ENCODE measurements around the gene MYO7A.
"Not testable (repeated sequence)": the region's sequence is repeated elsewhere in the genome, so short reads cannot be mapped to it uniquely, and the experiment has no call there.

Gene MYO7A

DNA sequence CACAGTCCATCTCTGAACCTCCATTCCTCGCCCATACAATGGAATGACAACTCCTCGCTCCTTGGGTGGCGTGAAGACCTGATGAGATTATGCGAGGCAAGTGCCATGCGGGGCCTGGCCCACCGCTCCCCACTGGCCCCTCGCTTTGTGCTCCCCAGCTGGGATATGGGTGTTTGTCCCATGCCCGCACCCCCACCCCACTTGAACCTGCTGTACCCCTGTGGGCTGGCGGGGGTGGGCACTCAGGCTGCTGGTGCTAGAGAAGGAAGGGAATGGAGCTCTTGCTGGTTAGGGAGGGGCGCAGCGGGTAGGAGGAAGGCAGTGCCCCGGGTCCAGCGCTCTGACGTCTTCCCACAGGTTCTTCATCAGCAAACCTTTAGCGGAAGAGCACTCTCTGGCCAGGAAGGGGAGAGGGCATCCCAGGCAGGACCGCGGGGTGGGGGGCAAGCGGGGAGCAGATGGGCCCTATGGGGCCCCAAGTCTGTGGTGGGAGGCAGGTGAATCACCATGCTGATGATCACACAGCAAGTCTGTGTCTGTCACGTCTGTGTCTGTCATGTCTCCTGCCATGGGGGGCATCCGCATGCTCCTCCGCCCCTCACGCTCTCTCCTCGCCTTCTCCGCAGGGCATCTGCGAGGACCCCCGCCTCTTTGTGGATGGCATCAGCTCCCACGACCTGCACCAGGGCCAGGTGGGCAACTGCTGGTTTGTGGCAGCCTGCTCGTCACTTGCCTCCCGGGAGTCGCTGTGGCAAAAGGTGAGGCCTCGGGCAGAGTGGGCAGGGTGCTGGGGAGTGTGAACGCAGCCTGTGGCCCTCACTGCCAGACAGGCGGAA lies 34.8 kb upstream of the MYO7A start:
- no peak for DNase-seq

DNA sequence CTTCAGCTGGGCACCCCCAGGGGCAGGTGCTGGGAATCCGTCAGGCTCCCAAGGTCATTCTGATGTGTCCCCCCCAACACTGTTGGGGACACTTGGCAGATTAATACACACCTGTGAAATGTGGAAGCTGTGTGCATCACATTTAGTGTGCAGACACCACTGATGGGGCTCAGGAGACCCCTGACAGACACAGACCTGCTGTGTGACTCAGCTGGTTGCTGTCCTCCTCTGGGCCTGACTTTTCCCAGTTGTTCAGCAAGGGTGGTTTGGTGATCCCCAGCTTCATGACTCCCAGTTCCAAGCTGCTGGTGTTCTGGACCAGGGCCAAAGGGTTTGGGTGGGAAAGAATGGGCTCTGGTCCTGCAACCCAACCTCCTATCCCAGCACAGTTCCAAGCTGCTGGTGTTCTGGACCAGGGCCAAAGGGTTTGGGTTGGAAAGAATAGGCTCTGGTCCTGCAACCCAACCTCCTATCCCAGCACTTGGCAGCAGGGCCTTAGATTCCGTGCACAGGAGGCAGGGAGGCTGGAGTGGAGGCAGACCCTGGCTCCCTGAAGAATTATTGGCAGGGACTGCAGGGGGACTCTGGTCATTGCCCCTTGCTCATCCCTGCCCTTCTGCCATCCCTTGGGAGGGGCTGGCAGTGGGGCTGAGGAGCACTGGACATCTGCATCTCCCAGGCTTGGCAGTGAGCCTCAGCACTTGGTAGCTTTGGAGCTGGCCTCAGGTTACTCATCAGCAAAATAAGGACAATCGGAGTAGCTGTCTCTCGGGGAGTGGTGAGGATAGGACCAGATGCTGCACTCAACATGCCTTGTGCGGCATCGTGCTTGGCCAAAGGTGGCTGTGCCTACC lies 33.8 kb upstream of the MYO7A start:
- DNase-seq: no peak

DNA sequence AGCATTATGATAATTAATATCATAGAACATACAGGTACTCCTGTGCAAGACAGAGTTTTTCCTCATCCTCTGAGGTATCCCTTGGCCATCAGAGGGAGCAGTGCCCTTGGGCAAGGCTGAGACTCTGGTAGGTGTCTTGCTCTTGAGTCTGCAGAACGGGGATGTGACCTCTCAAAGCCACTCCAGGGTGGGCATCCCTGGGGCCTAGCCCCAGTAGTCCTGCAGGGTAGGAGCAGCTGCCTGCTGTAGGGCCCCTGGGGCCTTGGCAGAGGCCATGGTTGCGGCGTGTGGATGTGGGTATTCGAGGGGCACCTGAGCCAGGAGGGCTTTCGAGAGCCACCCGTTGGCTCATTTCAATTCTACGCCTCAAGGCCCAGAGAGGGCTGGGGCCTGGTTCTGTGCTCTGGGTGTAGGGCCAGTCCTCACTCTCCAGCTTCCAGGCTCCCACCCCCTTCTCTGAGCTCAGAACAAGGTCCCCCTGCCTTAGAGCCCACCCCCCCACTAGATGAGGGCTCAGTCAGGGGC lies 33.1 kb upstream of the MYO7A start:
- no peak for DNase-seq

DNA sequence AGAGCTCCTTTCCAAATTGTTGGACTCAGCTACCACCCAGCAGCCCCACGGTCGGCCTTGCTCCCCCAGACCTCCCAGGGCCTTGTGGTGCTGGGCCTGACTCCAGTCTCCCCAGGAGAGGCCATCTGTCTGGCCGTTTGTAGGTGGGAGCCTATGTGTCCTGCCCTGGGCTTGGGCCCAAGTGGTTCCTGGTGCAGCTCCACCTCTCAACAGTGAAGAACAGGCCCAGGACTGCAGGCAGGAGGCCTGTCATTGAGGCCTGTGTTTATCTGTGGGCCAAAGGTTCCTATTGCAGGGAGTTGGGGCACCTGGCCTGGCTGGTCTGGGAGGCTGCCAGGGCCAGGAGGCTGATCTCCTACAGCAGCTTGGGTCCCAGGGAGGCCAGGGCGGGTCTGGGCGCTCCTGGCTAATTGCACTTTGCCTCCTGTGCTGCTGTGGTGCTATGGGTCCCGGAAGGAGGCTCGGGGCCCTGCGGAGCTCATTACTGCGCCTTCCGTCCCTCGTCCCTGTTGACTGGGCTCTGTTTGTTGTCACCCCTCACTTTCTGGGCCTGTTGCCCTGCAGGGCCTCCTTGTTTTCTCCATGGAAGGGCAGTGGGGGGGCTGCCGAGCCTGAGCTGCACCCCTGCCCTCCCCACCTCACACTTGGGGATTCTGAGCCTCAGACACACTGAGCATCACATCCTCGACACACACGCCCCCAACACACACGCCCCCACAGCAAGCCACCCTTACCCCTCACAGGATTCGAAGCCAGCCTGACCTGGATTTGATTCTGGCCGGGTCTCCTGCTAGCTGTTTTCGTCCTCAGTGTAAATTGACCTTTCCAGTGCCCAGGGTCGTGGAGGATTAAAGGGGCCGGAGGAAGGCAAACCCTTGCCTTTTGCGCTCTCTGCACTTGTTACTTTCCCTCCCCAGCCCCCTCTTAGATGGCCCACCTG lies 32.2 kb upstream of the MYO7A start:
- DNase-seq: no peak

DNA sequence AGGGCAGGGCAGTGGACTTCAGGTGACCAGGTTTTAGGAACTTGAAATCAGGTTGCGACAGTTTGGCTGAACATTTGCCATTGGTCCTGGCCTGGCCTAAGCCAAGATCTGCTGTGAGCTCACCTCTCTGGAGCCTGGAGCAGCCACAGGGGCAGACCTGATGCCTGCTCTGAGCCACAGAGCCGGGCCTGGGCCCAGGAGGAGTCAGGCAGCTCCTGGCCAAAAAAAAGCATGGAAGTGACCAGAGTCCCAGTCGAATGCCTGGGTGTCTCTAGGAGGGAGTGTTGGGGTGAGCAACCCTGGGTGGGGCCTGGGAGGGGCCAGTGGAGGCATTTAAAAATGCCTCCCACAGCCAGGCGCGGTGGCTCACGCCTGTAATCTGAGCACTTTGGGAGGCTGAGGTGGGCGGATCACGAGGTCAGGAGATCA lies 31.4 kb upstream of the MYO7A start:
- no peak for DNase-seq

DNA sequence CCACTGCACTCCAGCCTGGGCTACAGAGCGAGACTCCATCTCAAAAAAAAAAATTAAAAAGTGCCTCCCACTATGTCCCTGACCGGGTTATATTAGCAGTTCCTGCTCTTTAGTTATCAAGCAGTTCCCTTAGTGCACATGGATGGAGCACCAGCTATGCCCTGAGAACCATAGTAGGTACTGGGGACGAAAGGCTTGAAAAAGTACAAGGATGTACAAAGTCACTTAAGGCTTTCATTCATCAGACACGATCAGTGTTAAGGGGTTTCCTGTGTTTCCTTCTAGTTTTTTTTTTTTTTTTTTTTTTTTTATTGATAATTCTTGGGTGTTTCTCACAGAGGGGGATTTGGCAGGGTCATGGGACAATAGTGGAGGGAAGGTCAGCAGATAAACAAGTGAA lies 30.9 kb upstream of the MYO7A start:
- not testable (repeated sequence) for DNase-seq

DNA sequence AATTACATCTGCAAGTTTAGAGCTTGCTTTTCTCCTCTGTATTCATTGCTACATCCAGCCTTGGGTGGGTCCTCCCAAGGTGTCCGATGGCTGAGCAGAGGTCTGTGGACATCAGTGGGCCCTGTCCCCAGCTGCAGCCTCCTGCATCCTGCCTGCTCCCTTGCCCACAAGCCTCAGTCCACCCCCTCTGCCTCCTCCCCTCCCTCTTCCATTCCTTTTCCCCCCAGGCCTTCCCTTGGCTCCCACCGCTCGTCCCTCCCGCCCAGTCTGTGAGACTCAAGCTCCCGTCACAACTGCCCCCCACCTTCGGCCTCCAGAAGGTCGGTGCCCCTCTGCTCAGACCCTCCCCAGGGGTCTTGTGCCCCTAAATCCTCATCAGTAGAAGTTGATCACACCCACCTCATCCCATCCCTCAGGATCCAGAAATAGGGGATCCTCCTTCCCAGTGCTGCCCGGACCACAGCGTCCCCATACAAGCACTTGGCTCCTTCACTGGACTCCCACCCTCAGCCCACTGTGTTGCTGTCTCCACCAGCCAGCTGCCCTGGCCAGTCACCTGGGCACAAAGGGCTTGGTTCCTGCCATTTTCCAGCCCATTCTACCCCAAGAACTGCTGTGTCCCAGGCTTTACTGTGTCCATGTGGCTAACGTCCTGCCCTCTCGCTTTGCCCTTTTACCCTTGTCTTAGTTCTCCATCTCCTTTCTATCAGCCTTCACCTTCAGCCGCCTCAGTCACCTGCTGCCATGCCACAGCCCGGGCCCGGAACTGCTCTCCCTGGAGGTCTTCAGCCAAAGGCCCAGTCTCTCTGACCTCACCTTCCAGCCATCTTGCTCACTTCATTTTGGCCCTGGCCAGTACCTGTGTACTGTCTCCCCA lies 27.6 kb upstream of the MYO7A start:
- no peak for DNase-seq

DNA sequence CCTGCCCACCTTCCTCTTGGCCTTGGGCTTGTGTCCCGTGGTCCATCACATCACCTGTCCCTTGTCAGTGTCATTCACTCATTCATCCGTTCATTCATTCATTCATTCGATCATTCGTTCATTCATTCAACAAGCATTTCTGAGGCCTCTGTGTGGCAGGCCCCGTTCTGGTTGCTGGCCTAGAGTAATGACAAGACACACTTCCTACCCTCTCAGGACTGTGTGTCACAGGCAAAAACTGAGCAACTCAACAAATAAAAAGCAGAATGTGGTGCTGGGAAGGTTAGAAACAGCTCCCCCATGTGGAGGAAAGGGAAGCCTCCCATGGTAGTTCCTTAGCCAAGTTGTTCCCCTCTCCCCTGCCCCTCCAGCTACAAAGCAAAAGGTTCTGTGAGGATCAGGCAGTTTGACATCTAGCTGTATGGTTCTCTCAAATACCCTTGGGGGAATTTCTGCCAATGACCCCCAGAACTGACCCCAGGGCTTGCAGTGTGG lies 27.0 kb upstream of the MYO7A start:
- DNase-seq: no peak

DNA sequence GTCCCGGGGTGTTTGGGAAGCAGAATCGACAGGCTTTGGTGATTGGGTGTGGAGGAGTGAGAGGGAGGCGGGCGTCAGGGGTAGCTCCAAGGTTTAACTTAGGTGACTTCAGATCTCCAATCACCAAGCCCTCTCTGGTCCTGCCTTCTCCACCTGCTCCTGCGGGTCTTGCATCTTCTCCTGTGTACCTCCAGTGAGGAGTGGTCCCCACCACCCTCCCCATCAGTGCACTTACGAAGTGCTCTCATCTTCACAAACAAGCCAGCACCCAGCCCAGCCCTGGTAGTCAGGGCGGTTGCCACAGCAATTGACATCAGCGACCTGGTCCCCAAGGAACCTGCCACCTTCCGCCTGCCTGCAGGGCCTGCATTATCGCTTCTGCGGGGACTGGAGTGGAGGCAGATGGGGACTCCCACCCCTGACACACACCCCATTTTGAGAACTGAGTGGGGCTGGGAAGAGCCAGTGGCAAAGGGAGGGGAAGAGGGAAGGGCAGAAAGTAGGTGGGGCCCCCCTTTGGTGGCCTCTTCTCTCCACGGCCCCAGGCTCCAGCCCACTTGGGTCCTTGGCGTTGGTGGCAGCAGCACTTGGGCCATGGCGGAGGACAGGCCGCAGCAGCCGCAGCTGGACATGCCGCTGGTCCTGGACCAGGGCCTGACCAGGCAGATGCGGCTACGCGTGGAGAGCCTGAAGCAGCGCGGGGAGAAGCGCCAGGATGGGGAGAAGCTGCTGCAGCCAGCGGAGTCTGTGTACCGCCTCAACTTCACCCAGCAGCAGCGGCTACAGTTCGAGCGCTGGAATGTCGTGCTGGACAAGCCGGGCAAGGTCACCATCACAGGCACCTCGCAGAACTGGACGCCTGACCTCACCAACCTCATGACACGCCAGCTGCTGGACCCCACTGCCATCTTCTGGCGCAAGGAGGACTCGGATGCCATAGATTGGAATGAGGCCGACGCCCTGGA lies 25.5 kb upstream of the MYO7A start, which contains the start of gene OMP:
Gene OMP (plus strand): TSS at position 595 of the 965 bp plus-strand sequence. CDS start 0 bp downstream, at position 595.
- DNase-seq: no peak

DNA sequence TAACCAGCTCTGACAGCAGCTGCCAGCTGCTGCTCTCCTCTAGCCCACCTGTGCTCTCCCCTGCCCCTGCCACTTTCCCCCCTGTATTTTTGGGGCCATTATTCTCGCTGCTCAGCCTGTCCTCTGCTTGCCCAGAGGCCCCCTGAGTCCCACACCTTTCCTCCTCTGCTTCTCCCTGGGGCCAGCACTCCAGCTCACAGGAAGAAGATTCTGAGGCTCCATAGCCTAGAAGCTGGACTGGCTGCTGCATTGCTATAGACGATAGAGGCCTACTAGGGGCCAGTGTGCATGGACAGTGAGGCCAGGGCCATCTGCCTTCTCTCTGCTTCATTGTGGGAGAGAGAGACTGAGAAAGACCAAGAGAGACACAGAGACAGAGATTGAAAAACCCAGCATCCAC lies 24.7 kb upstream of the MYO7A start:
- no peak for DNase-seq

DNA sequence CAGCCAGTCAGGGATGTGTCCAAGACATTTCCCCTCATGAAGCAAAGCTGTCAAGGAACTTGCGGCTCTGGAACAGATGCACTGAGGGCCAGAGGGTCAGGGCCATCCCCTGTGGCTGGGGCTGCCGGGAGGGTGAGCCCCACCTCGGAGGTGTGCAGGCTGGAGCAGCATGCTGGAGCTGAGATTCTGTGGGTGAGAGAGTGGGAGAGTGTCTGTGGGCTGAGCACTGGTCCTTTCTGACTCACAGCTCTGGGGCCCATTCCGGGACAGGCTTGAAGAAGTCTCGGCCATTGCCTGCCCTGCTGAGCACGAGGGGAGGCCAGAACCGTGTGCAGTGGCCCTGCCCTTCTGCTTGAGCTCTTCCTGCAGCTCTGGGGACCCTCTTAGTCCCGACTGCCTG lies 23.3 kb upstream of the MYO7A start:
- DNase-seq: no peak

DNA sequence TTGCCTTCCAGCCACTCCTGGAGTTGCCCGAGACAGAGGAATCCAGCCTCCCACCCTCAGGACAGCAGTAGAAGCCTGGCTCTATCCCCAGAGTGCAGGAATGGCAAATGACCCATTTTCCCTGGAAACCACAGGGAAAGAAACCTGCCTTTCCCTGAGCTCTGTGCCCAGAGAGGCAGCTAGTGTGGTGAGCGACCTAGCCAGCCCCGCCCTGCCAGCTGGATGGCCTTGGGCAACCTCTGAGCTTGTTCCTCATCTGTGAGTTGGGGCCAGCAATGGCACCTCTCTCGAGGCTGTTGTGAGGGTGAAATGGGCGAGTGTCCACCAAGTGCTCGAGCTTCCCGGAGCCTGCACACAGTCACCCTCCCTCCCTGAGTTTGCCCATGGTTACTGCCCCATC lies 21.7 kb upstream of the MYO7A start:
- no peak for DNase-seq

DNA sequence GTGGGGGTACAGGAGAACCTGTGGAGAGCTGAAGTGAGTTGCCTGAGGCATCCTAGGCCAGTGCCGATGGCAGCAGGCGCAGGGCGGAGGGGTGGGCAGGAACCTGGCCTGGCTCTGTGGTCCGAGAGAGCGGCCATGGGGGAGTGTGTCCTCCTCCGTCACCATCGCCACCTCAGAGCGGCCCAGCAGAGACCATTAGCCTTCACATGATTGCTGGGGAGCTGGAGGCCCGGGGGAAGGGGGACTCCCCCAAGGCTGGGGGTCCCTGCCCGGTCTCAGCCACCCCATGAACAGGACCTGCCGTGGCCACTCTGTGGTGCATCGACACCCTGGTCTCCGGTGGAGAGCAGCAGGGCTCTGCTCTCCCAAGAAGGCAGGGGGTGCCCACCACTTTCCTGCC lies 21.3 kb upstream of the MYO7A start:
- no peak for DNase-seq

DNA sequence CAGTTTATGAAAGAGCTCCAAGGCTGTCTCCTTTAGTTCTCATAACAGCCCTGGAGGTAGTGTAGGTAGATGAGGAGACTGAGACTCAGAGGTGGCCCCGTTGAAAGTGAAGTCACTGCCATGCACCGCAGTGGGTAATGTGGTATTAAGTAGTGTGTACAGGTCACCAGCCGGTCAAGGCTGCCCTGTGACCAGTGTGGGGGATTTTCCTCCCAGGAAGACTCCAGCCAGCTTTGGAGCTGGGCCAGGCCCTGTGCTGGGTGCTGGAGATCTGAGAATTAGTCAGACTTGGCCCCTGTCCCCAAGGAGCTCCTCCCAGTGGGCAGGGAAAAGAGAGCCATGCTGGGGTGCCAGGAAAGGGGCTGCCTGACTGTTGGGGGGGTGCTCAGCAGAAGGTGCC lies 20.1 kb upstream of the MYO7A start:
- peak; percentile 90 for DNase-seq

DNA sequence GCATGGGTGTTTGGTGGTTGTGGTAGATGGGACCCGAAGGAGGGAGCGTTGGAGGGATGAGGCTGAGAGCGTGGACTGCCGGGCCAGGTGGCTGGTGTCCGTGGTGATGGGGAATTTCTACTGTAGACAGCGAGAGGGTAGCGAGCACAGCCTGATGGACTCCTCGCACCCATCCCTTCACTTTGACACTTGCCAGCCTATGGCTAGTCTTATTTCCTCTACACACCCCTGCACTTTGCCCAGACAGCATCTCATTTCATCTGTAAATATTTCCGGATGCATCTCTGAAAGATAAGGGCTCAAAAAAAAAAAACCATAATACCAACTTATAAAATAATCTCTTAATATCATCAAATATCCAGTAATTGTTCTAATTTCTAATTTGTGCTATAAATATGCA lies 19.6 kb upstream of the MYO7A start:
- DNase-seq: no peak

DNA sequence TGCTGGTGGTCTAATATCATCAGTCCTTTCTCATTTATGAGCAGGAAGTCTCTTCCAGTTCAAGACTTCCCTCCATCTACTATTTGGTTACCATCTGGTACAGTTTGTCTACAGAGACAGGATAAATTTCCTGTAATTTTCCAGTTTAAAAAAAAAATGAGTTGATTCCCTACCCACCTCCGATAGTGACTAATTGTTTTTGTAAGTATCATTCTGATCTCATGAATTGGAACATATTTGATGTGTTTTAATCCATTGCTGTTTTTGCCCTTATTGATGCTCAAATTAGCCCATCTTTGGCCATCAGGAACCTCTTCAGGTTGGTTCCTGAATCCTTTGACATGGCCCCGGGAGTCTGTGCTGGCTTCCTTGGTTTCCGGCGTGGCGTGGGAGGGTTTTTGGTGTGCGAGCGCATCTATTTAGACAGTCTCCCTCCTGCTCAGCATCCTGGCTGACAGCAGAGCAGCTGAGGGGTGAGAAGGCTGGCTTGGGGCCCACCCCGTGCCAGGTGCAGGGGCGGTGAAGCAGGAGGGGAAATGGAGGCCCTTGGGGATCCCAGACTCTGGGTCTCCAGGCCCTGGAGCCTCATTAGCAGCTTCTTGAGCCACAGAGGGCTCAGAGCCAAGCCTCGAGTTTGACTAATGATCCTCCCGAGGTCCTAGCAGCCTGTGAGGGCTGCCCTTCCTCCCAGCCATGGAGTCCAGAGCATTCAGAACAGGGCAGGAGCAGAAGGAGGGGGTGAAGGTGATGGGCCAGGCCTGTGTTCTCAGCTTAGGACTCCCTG lies 18.6 kb upstream of the MYO7A start:
- peak; percentile 58 for DNase-seq

DNA sequence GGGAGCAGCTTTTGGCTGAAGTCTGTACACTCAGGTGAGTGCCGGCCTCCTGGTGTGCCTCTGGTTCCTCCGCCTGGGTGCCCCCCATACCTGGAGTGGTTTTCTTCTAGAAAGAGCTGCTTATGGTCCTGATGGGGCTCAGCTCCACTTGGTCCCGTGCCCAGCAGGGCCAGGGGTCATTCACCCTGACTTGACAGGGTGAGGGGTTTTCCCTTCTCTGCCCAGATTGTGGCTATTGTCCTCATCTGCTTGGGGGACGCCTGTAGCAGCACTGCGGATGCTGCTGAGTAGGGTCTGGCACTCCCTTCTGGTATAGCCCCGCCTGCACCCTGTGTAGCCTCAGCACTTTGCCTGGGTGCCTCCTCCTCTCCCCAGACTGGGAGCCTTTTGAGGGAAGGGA lies 17.2 kb upstream of the MYO7A start:
- no peak for DNase-seq

DNA sequence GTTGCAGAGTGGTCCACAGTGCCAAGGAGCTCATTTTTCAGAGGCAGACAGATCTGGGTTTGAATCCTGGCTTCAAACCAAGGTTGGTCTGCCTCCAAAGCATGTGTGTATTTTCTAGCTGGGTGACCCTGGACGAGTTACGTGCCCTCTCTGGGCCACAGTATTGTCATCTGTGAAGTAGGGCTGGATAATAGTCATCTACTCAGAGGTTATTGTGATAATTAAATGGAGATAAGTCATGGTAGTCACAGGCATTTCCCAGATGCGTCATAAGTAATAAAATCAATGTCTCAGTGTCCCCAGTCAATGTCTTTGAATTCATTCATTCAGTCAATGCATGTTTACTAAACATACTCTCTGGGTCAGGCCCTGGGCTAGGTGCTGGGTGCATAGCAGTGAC lies 16.8 kb upstream of the MYO7A start:
- DNase-seq: no peak

DNA sequence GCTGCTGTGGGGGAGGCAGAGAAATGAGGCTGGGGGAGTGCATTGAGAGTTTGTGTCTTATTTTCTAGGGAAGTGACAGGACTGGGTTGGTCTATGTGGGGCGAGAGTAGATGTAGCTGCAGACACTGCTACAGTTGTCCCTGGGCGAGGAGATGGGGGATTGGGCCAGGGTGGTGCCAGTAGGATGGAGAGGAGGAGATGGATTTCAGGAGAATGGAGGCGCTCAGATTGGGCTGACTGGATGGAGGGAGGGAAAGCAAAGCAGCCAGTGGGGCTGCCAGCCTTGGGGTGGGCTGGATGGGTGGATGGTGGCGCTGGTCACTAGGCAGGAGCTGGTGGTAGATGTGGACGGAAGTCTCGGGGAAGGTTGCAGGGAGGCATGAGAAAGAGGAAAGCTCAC lies 16.1 kb upstream of the MYO7A start:
- DNase-seq: no peak

Data from NCI-H226 (cell line).